Activated naive CD4-positive, alpha-beta T cell treated with anti-CD3 and anti-CD28 coated beads, Interleukin-2, amount 10 ng/mL, durations not matched to agents 5 hours and 36 hours (primary cell): ENCODE data around the gene EAF1. TPM values are rescaled to one million over a fixed set of nuclear protein-coding genes. Genes with fewer than 3 reads are reported as not detected.

Experiments used
- total RNA-seq, 2 experiments: library from RNA; stranded (reverse); gene quantifications; one replicate each; pipeline ENCODE4 v1.2.3, GENCODE V29; 2021

The EAF1 gene
- total RNA-seq, result 10 to 100 TPM; 26.5 to 30.1 TPM

GRCh38 chr3:15427182-15427880 is at the start of gene EAF1, which contains the start of gene METTL6:
TSS of gene EAF1 (plus strand) at chr3:15427598. CDS start at chr3:15427780, 182 bp downstream.
TSS of gene METTL6 (minus strand) at chr3:15427544. CDS start at chr3:15426511, 1,033 bp downstream.

Other genes starting within 250 kb of the EAF1 start
- gene CAPN7, start 221.4 kb upstream of the EAF1 start, total RNA-seq, result 10 to 100 TPM; 29.4 to 30.5 TPM
- gene SH3BP5, start 95.0 kb upstream of the EAF1 start, total RNA-seq, result 10 to 100 TPM; 50.0 to 51.9 TPM
- gene METTL6, start 54 bp upstream of the EAF1 start, total RNA-seq, result 10 to 100 TPM; 16.6 to 17.0 TPM
- gene COLQ, start 94.1 kb downstream of the EAF1 start, total RNA-seq, result 1 to 10 TPM; 4.5 to 5.0 TPM
- gene HACL1, start 174.0 kb downstream of the EAF1 start, total RNA-seq, result 10 to 100 TPM; 22.2 to 24.9 TPM
- 1 to 10 TPM; 8.0 to 8.3 TPM for gene BTD, start 174.1 kb downstream of the EAF1 start, total RNA-seq